Right lobe of liver (tissue), 4 donors: Measurements from ENCODE around the gene DDX3X.

Experiments used
- POLR2A ChIP-seq: fragments of 450-650 bp; IDR thresholded peaks from one replicate; pipeline ENCODE4 v1.6.1; 2017; ENCODE audit warnings: antibody characterized with exemption, mild to moderate bottlenecking
- TF ChIP-seq, protein P1 (sequence below), 4 donors: fragments of 200-600 bp in 3 of 4; fragments of 450-650 bp in 1 of 4; IDR thresholded peaks; one replicate each; pipeline versions ENCODE4 v1.5.1 to v1.8.0; 2016 to 2022; ENCODE audit warnings: antibody characterized with exemption in 4 of 4, mild to moderate bottlenecking in 2 of 4
- donor health status: DM: no; HTN: no; CAD: no.
- donor health status: DM: no; HTN: no; CAD: no.
- donor health status: DM: no; HTN: yes; CAD: no.

DNA sequence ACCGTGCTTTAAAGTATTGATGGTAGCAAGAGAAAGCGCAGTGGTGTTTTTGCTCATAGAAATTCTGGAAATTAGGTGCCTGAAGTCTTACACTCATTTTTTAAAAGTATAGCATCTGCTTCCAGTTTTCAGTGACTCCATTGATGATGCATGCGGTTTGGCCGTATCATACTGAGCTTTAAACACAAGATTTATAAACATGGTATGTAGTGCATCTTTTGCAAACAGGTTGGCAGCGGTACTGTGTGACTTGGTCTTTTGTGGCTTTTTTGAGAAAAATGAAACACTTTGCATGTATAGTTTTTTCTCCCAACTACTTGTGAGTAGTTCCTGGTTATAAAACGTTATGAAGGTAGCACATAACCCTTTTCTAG, 2.0 kb downstream of the DDX3X start:
- TF ChIP-seq, protein P1, sequence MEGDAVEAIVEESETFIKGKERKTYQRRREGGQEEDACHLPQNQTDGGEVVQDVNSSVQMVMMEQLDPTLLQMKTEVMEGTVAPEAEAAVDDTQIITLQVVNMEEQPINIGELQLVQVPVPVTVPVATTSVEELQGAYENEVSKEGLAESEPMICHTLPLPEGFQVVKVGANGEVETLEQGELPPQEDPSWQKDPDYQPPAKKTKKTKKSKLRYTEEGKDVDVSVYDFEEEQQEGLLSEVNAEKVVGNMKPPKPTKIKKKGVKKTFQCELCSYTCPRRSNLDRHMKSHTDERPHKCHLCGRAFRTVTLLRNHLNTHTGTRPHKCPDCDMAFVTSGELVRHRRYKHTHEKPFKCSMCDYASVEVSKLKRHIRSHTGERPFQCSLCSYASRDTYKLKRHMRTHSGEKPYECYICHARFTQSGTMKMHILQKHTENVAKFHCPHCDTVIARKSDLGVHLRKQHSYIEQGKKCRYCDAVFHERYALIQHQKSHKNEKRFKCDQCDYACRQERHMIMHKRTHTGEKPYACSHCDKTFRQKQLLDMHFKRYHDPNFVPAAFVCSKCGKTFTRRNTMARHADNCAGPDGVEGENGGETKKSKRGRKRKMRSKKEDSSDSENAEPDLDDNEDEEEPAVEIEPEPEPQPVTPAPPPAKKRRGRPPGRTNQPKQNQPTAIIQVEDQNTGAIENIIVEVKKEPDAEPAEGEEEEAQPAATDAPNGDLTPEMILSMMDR (IDR thresholded peaks at IDR 0.05): no peak
- TF ChIP-seq POLR2A: no peak
